SK-N-SH (cell line): Measurements from ENCODE around the gene TRIM54. TPM values are rescaled to one million over a fixed set of nuclear protein-coding genes. Genes with fewer than 3 reads are reported as not detected.
A peak's percentile ranks its signal among the peaks of the same experiment; 100 is the strongest.

Source experiments
- CTCF ChIA-PET: fragments of 300-600, 350-600 bp; formaldehyde crosslinking; extraction: SDS; loops from one replicate; lab custom pipeline; 2021; lab: Yijun Ruan, JAX
- POLR2A ChIA-PET: fragments of 350-600 bp; sonication (Branson Sonifier 250); formaldehyde crosslinking; extraction: SDS; loops from one replicate; lab custom pipeline; 2020; ENCODE audit warnings: antibody characterized with exemption, inconsistent platforms; lab: Yijun Ruan, JAX
- DNase-seq: peaks from one replicate; pipeline ENCODE4 v3.0.0; 2012
- H2AFZ ChIP-seq: fragments of 200-600 bp; sonication (generic); 2 replicates; pipeline ENCODE4 v1.8.1; 2016; ENCODE audit warnings: antibody characterized with exemption, mild to moderate bottlenecking, low read depth
- H3F3A ChIP-seq: fragments of 200-600 bp; sonication (generic); replicated peaks from 2 replicates; pipeline ENCODE3; 2016; ENCODE audit warnings: antibody characterized with exemption, mild to moderate bottlenecking; ENCODE audit not compliant: insufficient read depth
- H3K27ac ChIP-seq, 2 experiments: fragments of 200-500 bp in 1 of 2; fragments of 200-600 bp in 1 of 2; sonication (Bioruptor generic) in 1 of 2; sonication (generic), shearing (Covaris generic) in 1 of 2; 2 replicates each; pipeline versions ENCODE4 v1.5.1 to v1.6.1; 2014 to 2016; ENCODE audit warnings: low read depth in 2 of 2, inconsistent platforms in 1 of 2, low read length in 1 of 2, mild to moderate bottlenecking in 1 of 2, mixed read lengths in 1 of 2
- H3K27me3 ChIP-seq: fragments of 200-600 bp; sonication (generic), shearing (Covaris generic); 2 replicates; pipeline ENCODE4 v1.6.1; 2016; ENCODE audit warnings: mixed run types; ENCODE audit not compliant: insufficient read depth
- H3K36me3 ChIP-seq, 2 experiments: fragments of 200-500 bp in 1 of 2; fragments of 200-600 bp in 1 of 2; sonication (Bioruptor generic) in 1 of 2; sonication (generic) in 1 of 2; replicated peaks in 1 of 2; 2 replicates each; pipeline versions ENCODE3 to v1.5.1; 2014 to 2016; ENCODE audit warnings: low read length in 1 of 2, mild to moderate bottlenecking in 1 of 2; ENCODE audit not compliant: insufficient read depth in 2 of 2, control insufficient read depth in 1 of 2
- H3K4me1 ChIP-seq, 2 experiments: fragments of 200-500 bp in 1 of 2; fragments of 200-600 bp in 1 of 2; sonication (Bioruptor generic) in 1 of 2; sonication (generic), shearing (Covaris generic) in 1 of 2; 2 replicates each; pipeline versions ENCODE4 v1.5.1 to v1.6.1; 2014 to 2016; ENCODE audit warnings: low read depth in 1 of 2, low read length in 1 of 2, mixed run types in 1 of 2; ENCODE audit not compliant: insufficient read depth in 2 of 2, control insufficient read depth in 1 of 2
- H3K4me2 ChIP-seq: fragments of 200-600 bp; sonication (generic), shearing (Covaris generic); 2 replicates; pipeline ENCODE4 v1.6.1; 2017; ENCODE audit warnings: mixed run types
- H3K4me3 ChIP-seq, 2 experiments: fragments of 200-500 bp in 1 of 2; fragments of 200-600 bp in 1 of 2; sonication (Bioruptor generic) in 1 of 2; sonication (generic), shearing (Covaris generic) in 1 of 2; 2 replicates each; pipeline versions ENCODE4 v1.5.1 to v1.8.1; 2014 to 2016; ENCODE audit warnings: low read depth in 2 of 2, inconsistent platforms in 1 of 2, low read length in 1 of 2, mild to moderate bottlenecking in 1 of 2, mixed read lengths in 1 of 2, moderate library complexity in 1 of 2
- H3K79me2 ChIP-seq: fragments of 200-600 bp; sonication (generic); 2 replicates; pipeline ENCODE4 v1.8.1; 2017; ENCODE audit warnings: mild to moderate bottlenecking; ENCODE audit not compliant: insufficient read depth
- H3K9ac ChIP-seq: fragments of 200-600 bp; sonication (generic); 2 replicates; pipeline ENCODE4 v1.6.1; 2017; ENCODE audit warnings: mixed run types
- H3K9me2 ChIP-seq: fragments of 200-600 bp; sonication (generic); 2 replicates; pipeline ENCODE4 v1.6.1; 2017; ENCODE audit warnings: mixed run types
- H3K9me3 ChIP-seq: fragments of 200-600 bp; sonication (generic); 2 replicates; pipeline ENCODE4 v1.6.1; 2017; ENCODE audit warnings: mixed run types, mild to moderate bottlenecking, moderate library complexity
- H4K20me1 ChIP-seq: fragments of 200-600 bp; sonication (generic); 2 replicates; pipeline ENCODE4 v1.6.1; 2017; ENCODE audit warnings: mild to moderate bottlenecking, mixed run types; ENCODE audit not compliant: insufficient read depth
- ELF1 ChIP-seq: IDR thresholded peaks from 2 replicates; pipeline ENCODE4 v1.4.0; 2012
- EZH2phosphoT487 ChIP-seq: fragments of 200-600 bp; sonication (generic); IDR thresholded peaks from 2 replicates; pipeline ENCODE4 v1.6.1; 2017; ENCODE audit warnings: low read depth, mixed run types, mild to moderate bottlenecking, antibody characterized with exemption, moderate library complexity, borderline replicate concordance
- FOSL2 ChIP-seq: IDR thresholded peaks from 2 replicates; pipeline ENCODE4 v1.4.0; 2012; ENCODE audit warnings: low read depth, mild to moderate bottlenecking, moderate library complexity, borderline replicate concordance
- FOXJ3 ChIP-seq: sonication (generic); formaldehyde crosslinking; IDR thresholded peaks from 2 replicates; pipeline ENCODE4 v1.5.1; 2020; ENCODE audit warnings: mild to moderate bottlenecking, missing genetic modification reagents
- GABPA ChIP-seq: IDR thresholded peaks from 2 replicates; pipeline ENCODE4 v1.4.0; 2012; ENCODE audit warnings: low read depth, mild to moderate bottlenecking
- GATA2 ChIP-seq: sonication (generic); formaldehyde crosslinking; IDR thresholded peaks from 2 replicates; pipeline ENCODE4 v1.5.0; 2020; ENCODE audit warnings: mild to moderate bottlenecking, missing genetic modification reagents
- JUND ChIP-seq: IDR thresholded peaks from 2 replicates; pipeline ENCODE4 v1.4.0; 2012
- MAX ChIP-seq: IDR thresholded peaks from 2 replicates; pipeline ENCODE4 v1.4.0; 2012; ENCODE audit warnings: low read depth
- MXI1 ChIP-seq: IDR thresholded peaks from 2 replicates; pipeline ENCODE4 v1.6.1; 2012; ENCODE audit warnings: mild to moderate bottlenecking, low read depth, low read length, improper control_type of control experiment
- NFIC ChIP-seq: IDR thresholded peaks from 2 replicates; pipeline ENCODE4 v1.4.0; 2012; ENCODE audit warnings: borderline replicate concordance
- NRF1 ChIP-seq: IDR thresholded peaks from 2 replicates; pipeline ENCODE4 v1.6.1; 2012; ENCODE audit warnings: low read depth, mild to moderate bottlenecking, low read length
- PBX3 ChIP-seq: IDR thresholded peaks from 2 replicates; pipeline ENCODE4; 2012
- POLR2AphosphoS5 ChIP-seq: IDR thresholded peaks from 2 replicates; pipeline ENCODE4 v1.6.1; 2012; ENCODE audit warnings: low read depth, low read length
- RAD21 ChIP-seq: IDR thresholded peaks from 2 replicates; pipeline ENCODE4 v1.6.1; 2012; ENCODE audit warnings: mild to moderate bottlenecking, low read length
- RCOR1 ChIP-seq: fragments of 150-350 bp; IDR thresholded peaks from 2 replicates; pipeline ENCODE4 v1.6.1; 2017; ENCODE audit warnings: antibody characterized with exemption, low read length
- RFX5 ChIP-seq: IDR thresholded peaks from 2 replicates; pipeline ENCODE4 v1.6.1; 2012; ENCODE audit warnings: mild to moderate bottlenecking, improper control_type of control experiment, low read length
- SIN3A ChIP-seq: IDR thresholded peaks from 2 replicates; pipeline ENCODE4 v1.6.1; 2012; ENCODE audit warnings: low read depth, mild to moderate bottlenecking, low read length, moderate library complexity, borderline replicate concordance
- SMC3 ChIP-seq: IDR thresholded peaks from 2 replicates; pipeline ENCODE4 v1.6.1; 2012; ENCODE audit warnings: low read depth, low read length, improper control_type of control experiment
- TAF1 ChIP-seq: IDR thresholded peaks from 2 replicates; pipeline ENCODE4 v1.6.1; 2012; ENCODE audit warnings: low read depth, mild to moderate bottlenecking, low read length, moderate library complexity, borderline replicate concordance
- TEAD4 ChIP-seq: IDR thresholded peaks from 2 replicates; pipeline ENCODE4 v1.4.0; 2012; ENCODE audit warnings: mild to moderate bottlenecking, borderline replicate concordance; ENCODE audit not compliant: insufficient read depth
- USF1 ChIP-seq: IDR thresholded peaks from 2 replicates; pipeline ENCODE4 v1.4.0; 2012; ENCODE audit warnings: low read depth, borderline replicate concordance
- USF2 ChIP-seq: fragments of 150-350 bp; IDR thresholded peaks from 2 replicates; pipeline ENCODE4 v1.6.1; 2017; ENCODE audit warnings: antibody characterized with exemption, low read length, low read depth, borderline replicate concordance
- YY1 ChIP-seq: IDR thresholded peaks from 2 replicates; pipeline ENCODE4 v1.4.0; 2012; ENCODE audit warnings: low read depth, mild to moderate bottlenecking
- WGBS: methylation state at CpG from one replicate; pipeline ENCODE4 v1.1.6; 2017; ENCODE audit warnings: low lambda C conversion rate; 5-methylcytosine and 5-hydroxymethylcytosine counted together
- polyA plus RNA-seq, 3 experiments: library from polyadenylated mRNA; depleted of rRNA; stranded (reverse); fragments of >200 nt; gene quantifications; 2 replicates each; pipeline ENCODE4 v1.2.3, GENCODE V29; 2012
- TF ChIP-seq, protein P1 (sequence below): fragments of 200-600 bp; sonication (generic); IDR thresholded peaks from 2 replicates; pipeline ENCODE4 v1.6.1; 2017; ENCODE audit warnings: antibody characterized with exemption, mild to moderate bottlenecking, moderate library complexity

Gene TRIM54
- polyA plus RNA-seq, 1 of the 3 experiments (the other 2 are of a cell fraction) = 0.28 TPM

GRCh38 chr2:27264753-27265535 lies 17.3 kb upstream of the TRIM54 start:
- Histone ChIP-seq H3K27ac (no peak overlapping the region), H3K9me3 (no peaks in the 10 kb centered on the region), H3K36me3 (no peaks in the 10 kb centered on the region), H3F3A (peaks cover 6% of the 10 kb centered on the region), H3K79me2 (no peaks in the 10 kb centered on the region), H3K27me3 (peaks cover 86% of the 10 kb centered on the region), H3K4me3 (peak overlapping the region; percentile 49 to 55), H4K20me1 (no peaks in the 10 kb centered on the region), H3K9me2 (no peaks in the 10 kb centered on the region), H3K9ac (no peak overlapping the region), H2AFZ (peak overlapping the region; percentile 72; the same call in 1 of the 2 replicates), H3K4me2 (peak overlapping the region; percentile 84), H3K4me1 (peaks cover 6 to 28% of the 10 kb centered on the region in 2 experiments; a peak in 1 of 4 replicates)
- ChIA-PET CTCF (interaction anchor here (0.5 to 14.1 kb wide), 61 partner anchors 9 to 1663 kb away, joined by 3 to 392 read pairs (median 4); partner anchors contain the start of genes ABHD1, AGBL5, ATRAID and CAD), POLR2A (interaction anchor here (0.6 to 2.0 kb wide), 3 partner anchors 16 to 1387 kb away, joined by 3 to 7 read pairs (median 4); partner anchors contain the start of gene ASXL2)
- WGBS = 11% methylated on average over 47 of the region's 56 CpGs
- TF ChIP-seq, protein P1, sequence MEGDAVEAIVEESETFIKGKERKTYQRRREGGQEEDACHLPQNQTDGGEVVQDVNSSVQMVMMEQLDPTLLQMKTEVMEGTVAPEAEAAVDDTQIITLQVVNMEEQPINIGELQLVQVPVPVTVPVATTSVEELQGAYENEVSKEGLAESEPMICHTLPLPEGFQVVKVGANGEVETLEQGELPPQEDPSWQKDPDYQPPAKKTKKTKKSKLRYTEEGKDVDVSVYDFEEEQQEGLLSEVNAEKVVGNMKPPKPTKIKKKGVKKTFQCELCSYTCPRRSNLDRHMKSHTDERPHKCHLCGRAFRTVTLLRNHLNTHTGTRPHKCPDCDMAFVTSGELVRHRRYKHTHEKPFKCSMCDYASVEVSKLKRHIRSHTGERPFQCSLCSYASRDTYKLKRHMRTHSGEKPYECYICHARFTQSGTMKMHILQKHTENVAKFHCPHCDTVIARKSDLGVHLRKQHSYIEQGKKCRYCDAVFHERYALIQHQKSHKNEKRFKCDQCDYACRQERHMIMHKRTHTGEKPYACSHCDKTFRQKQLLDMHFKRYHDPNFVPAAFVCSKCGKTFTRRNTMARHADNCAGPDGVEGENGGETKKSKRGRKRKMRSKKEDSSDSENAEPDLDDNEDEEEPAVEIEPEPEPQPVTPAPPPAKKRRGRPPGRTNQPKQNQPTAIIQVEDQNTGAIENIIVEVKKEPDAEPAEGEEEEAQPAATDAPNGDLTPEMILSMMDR = peak; percentile 78
- TF ChIP-seq ELF1 = no peak
- no peak for TF ChIP-seq FOSL2
- peak; percentile 44; the same call in 1 of the 2 replicates for TF ChIP-seq USF2
- no peak for TF ChIP-seq POLR2AphosphoS5
- no peak for TF ChIP-seq JUND
- no peak for TF ChIP-seq GABPA
- TF ChIP-seq SMC3 = peak; percentile 75
- TF ChIP-seq TAF1 = 0 out of 2 replicates have a peak, but pooled peaks have one; percentile 13
- 0 out of 2 replicates have a peak, but pooled peaks have one; percentile 20 for TF ChIP-seq EZH2phosphoT487
- no peak for TF ChIP-seq PBX3
- 0 out of 2 replicates have a peak, but pooled peaks have one; percentile 13 for TF ChIP-seq TEAD4
- no peak; the same call in 1 of the 2 replicates for TF ChIP-seq GATA2 (CRISPR knock-in tag)
- TF ChIP-seq FOXJ3 = peak; percentile 66; the same call in 1 of the 2 replicates
- no peak for TF ChIP-seq RFX5
- peak; percentile 58 for TF ChIP-seq RAD21
- TF ChIP-seq MXI1 = peak; percentile 89
- peak; percentile 68; the same call in 1 of the 2 replicates for TF ChIP-seq SIN3A
- TF ChIP-seq USF1 = peak; percentile 81
- peak; percentile 4; the same call in 1 of the 2 replicates for TF ChIP-seq NRF1
- TF ChIP-seq RCOR1 = no peak
- peak; percentile 80 for TF ChIP-seq YY1
- peak; percentile 95 for TF ChIP-seq MAX
- peak; percentile 37; the same call in 1 of the 2 replicates for TF ChIP-seq NFIC
- peak; percentile 100 for DNase-seq
